SK-N-SH (cell line): ENCODE data around the gene ALDH3A2. TPM values are rescaled to one million over a fixed set of nuclear protein-coding genes. Genes with fewer than 3 reads are reported as not detected.

Experiments used
- CTCF ChIA-PET: fragments of 300-600, 350-600 bp; formaldehyde crosslinking; extraction: SDS; loops from one replicate; lab custom pipeline; 2021; lab: Yijun Ruan, JAX
- POLR2A ChIA-PET: fragments of 350-600 bp; sonication (Branson Sonifier 250); formaldehyde crosslinking; extraction: SDS; loops from one replicate; lab custom pipeline; 2020; ENCODE audit warnings: antibody characterized with exemption, inconsistent platforms; lab: Yijun Ruan, JAX
- DNase-seq: peaks from one replicate; pipeline ENCODE4 v3.0.0; 2012
- H2AFZ ChIP-seq: fragments of 200-600 bp; sonication (generic); 2 replicates; pipeline ENCODE4 v1.8.1; 2016; ENCODE audit warnings: antibody characterized with exemption, mild to moderate bottlenecking, low read depth
- H3F3A ChIP-seq: fragments of 200-600 bp; sonication (generic); replicated peaks from 2 replicates; pipeline ENCODE3; 2016; ENCODE audit warnings: antibody characterized with exemption, mild to moderate bottlenecking; ENCODE audit not compliant: insufficient read depth
- H3K27ac ChIP-seq, 2 experiments: fragments of 200-500 bp in 1 of 2; fragments of 200-600 bp in 1 of 2; sonication (Bioruptor generic) in 1 of 2; sonication (generic), shearing (Covaris generic) in 1 of 2; 2 replicates each; pipeline versions ENCODE4 v1.5.1 to v1.6.1; 2014 to 2016; ENCODE audit warnings: low read depth in 2 of 2, inconsistent platforms in 1 of 2, low read length in 1 of 2, mild to moderate bottlenecking in 1 of 2, mixed read lengths in 1 of 2
- H3K27me3 ChIP-seq: fragments of 200-600 bp; sonication (generic), shearing (Covaris generic); 2 replicates; pipeline ENCODE4 v1.6.1; 2016; ENCODE audit warnings: mixed run types; ENCODE audit not compliant: insufficient read depth
- H3K36me3 ChIP-seq, 2 experiments: fragments of 200-500 bp in 1 of 2; fragments of 200-600 bp in 1 of 2; sonication (Bioruptor generic) in 1 of 2; sonication (generic) in 1 of 2; replicated peaks in 1 of 2; 2 replicates each; pipeline versions ENCODE3 to v1.5.1; 2014 to 2016; ENCODE audit warnings: low read length in 1 of 2, mild to moderate bottlenecking in 1 of 2; ENCODE audit not compliant: insufficient read depth in 2 of 2, control insufficient read depth in 1 of 2
- H3K4me1 ChIP-seq, 2 experiments: fragments of 200-500 bp in 1 of 2; fragments of 200-600 bp in 1 of 2; sonication (Bioruptor generic) in 1 of 2; sonication (generic), shearing (Covaris generic) in 1 of 2; 2 replicates each; pipeline versions ENCODE4 v1.5.1 to v1.6.1; 2014 to 2016; ENCODE audit warnings: low read depth in 1 of 2, low read length in 1 of 2, mixed run types in 1 of 2; ENCODE audit not compliant: insufficient read depth in 2 of 2, control insufficient read depth in 1 of 2
- H3K4me2 ChIP-seq: fragments of 200-600 bp; sonication (generic), shearing (Covaris generic); 2 replicates; pipeline ENCODE4 v1.6.1; 2017; ENCODE audit warnings: mixed run types
- H3K4me3 ChIP-seq, 2 experiments: fragments of 200-500 bp in 1 of 2; fragments of 200-600 bp in 1 of 2; sonication (Bioruptor generic) in 1 of 2; sonication (generic), shearing (Covaris generic) in 1 of 2; 2 replicates each; pipeline versions ENCODE4 v1.5.1 to v1.8.1; 2014 to 2016; ENCODE audit warnings: low read depth in 2 of 2, inconsistent platforms in 1 of 2, low read length in 1 of 2, mild to moderate bottlenecking in 1 of 2, mixed read lengths in 1 of 2, moderate library complexity in 1 of 2
- H3K79me2 ChIP-seq: fragments of 200-600 bp; sonication (generic); 2 replicates; pipeline ENCODE4 v1.8.1; 2017; ENCODE audit warnings: mild to moderate bottlenecking; ENCODE audit not compliant: insufficient read depth
- H3K9ac ChIP-seq: fragments of 200-600 bp; sonication (generic); 2 replicates; pipeline ENCODE4 v1.6.1; 2017; ENCODE audit warnings: mixed run types
- H3K9me2 ChIP-seq: fragments of 200-600 bp; sonication (generic); 2 replicates; pipeline ENCODE4 v1.6.1; 2017; ENCODE audit warnings: mixed run types
- H3K9me3 ChIP-seq: fragments of 200-600 bp; sonication (generic); 2 replicates; pipeline ENCODE4 v1.6.1; 2017; ENCODE audit warnings: mixed run types, mild to moderate bottlenecking, moderate library complexity
- H4K20me1 ChIP-seq: fragments of 200-600 bp; sonication (generic); 2 replicates; pipeline ENCODE4 v1.6.1; 2017; ENCODE audit warnings: mild to moderate bottlenecking, mixed run types; ENCODE audit not compliant: insufficient read depth
- ELF1 ChIP-seq: IDR thresholded peaks from 2 replicates; pipeline ENCODE4 v1.4.0; 2012
- FOXJ3 ChIP-seq: sonication (generic); formaldehyde crosslinking; IDR thresholded peaks from 2 replicates; pipeline ENCODE4 v1.5.1; 2020; ENCODE audit warnings: mild to moderate bottlenecking, missing genetic modification reagents
- FOXM1 ChIP-seq: IDR thresholded peaks from 2 replicates; pipeline ENCODE4 v1.4.0; 2012; ENCODE audit warnings: low read depth, mild to moderate bottlenecking
- GABPA ChIP-seq: IDR thresholded peaks from 2 replicates; pipeline ENCODE4 v1.4.0; 2012; ENCODE audit warnings: low read depth, mild to moderate bottlenecking
- GATA2 ChIP-seq: sonication (generic); formaldehyde crosslinking; IDR thresholded peaks from 2 replicates; pipeline ENCODE4 v1.5.0; 2020; ENCODE audit warnings: mild to moderate bottlenecking, missing genetic modification reagents
- JUND ChIP-seq: IDR thresholded peaks from 2 replicates; pipeline ENCODE4 v1.4.0; 2012
- MEF2A ChIP-seq: IDR thresholded peaks from 2 replicates; pipeline ENCODE4 v1.4.0; 2012; ENCODE audit warnings: low read depth, borderline replicate concordance
- NFIC ChIP-seq: IDR thresholded peaks from 2 replicates; pipeline ENCODE4 v1.4.0; 2012; ENCODE audit warnings: borderline replicate concordance
- NRF1 ChIP-seq: IDR thresholded peaks from 2 replicates; pipeline ENCODE4 v1.6.1; 2012; ENCODE audit warnings: low read depth, mild to moderate bottlenecking, low read length
- POLR2AphosphoS5 ChIP-seq: IDR thresholded peaks from 2 replicates; pipeline ENCODE4 v1.6.1; 2012; ENCODE audit warnings: low read depth, low read length
- RAD21 ChIP-seq: IDR thresholded peaks from 2 replicates; pipeline ENCODE4 v1.6.1; 2012; ENCODE audit warnings: mild to moderate bottlenecking, low read length
- RXRA ChIP-seq: IDR thresholded peaks from 2 replicates; pipeline ENCODE4 v1.4.0; 2012; ENCODE audit warnings: low read depth, mild to moderate bottlenecking, borderline replicate concordance
- SIN3A ChIP-seq: IDR thresholded peaks from 2 replicates; pipeline ENCODE4 v1.6.1; 2012; ENCODE audit warnings: low read depth, mild to moderate bottlenecking, low read length, moderate library complexity, borderline replicate concordance
- SMC3 ChIP-seq: IDR thresholded peaks from 2 replicates; pipeline ENCODE4 v1.6.1; 2012; ENCODE audit warnings: low read depth, low read length, improper control_type of control experiment
- YY1 ChIP-seq: IDR thresholded peaks from 2 replicates; pipeline ENCODE4 v1.4.0; 2012; ENCODE audit warnings: low read depth, mild to moderate bottlenecking
- WGBS: methylation state at CpG from one replicate; pipeline ENCODE4 v1.1.6; 2017; ENCODE audit warnings: low lambda C conversion rate; 5-methylcytosine and 5-hydroxymethylcytosine counted together
- polyA plus RNA-seq, 3 experiments: library from polyadenylated mRNA; depleted of rRNA; stranded (reverse); fragments of >200 nt; gene quantifications; 2 replicates each; pipeline ENCODE4 v1.2.3, GENCODE V29; 2012
- TF ChIP-seq, protein P1 (sequence below): fragments of 150-350 bp; IDR thresholded peaks from 2 replicates; pipeline ENCODE4 v1.6.1; 2016; ENCODE audit warnings: mild to moderate bottlenecking, low read depth, low read length
- TF ChIP-seq, protein P2 (sequence below): fragments of 150-350 bp; IDR thresholded peaks from 2 replicates; pipeline ENCODE4 v1.6.1; 2017; ENCODE audit warnings: antibody characterized with exemption, low read length, low read depth, borderline replicate concordance
- TF ChIP-seq, protein P3 (sequence below): IDR thresholded peaks from 2 replicates; pipeline ENCODE4; 2012
- TF ChIP-seq, protein P4 (sequence below): IDR thresholded peaks from 2 replicates; pipeline ENCODE4 v1.4.0; 2012; ENCODE audit warnings: low read depth, borderline replicate concordance

Gene ALDH3A2
- polyA plus RNA-seq, 1 of the 3 experiments (the other 2 are of a cell fraction) = 16.6 TPM

DNA sequence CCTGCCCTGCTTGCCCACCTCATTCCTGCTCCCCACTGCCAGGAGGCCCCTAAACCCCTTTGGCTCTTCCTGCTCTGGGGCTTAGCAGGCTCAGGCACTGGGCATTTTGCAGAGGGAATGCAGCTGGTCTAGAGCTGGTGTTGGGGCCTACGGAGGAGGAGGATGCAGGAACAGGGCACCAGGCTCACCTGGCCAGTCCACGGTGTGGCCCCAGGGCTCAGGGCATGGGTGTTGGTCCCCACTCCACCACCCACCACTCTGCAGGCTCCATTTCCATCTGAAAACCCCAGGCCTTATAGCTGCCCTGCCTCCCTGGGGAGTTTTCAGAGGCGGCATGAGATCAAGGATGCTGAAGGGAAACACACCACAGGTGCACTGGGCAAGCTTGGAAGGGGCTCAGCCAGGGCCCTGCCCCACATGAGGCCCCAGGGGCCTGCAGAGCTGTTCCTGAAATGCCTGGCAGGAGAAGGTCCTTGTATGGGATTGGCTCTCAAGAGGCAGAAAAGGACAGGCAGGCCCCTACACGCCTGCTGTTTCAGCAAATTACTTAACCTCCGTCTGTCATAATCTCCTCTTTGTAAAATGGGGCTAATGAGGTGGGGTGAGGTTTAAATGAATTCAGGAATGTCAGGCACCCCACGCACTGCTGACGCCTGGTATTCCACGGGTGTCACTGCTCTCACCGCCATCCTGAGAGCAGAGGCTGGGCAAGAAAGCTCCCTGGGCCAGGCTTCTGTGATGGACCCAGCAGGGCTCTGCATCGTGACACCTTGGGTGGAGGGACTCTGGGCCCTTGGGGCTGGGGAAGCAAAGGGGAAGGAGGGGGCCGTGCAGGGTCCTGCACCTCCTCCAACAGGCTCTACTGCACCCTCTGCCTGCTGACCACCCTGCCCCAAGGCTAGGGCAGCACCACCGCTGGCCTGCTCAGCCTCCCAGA, 58.5 kb downstream of the ALDH3A2 start:
- H3K4me2 ChIP-seq = no peak overlapping the region
- no peak for DNase-seq
- H3K4me3 ChIP-seq = no peak overlapping the region
- H3K27me3 ChIP-seq = no peaks in the 10 kb centered on the region
- H3K4me1 ChIP-seq = peaks cover 8 to 16% of the 10 kb centered on the region in 2 experiments; a peak in 1 of 4 replicates
- no peaks in the 10 kb centered on the region for H3K9me2 ChIP-seq
- 85% methylated on average over 8 of the region's 12 CpGs for WGBS
- ChIA-PET POLR2A (no interaction called here), CTCF (interaction anchor here (0.7 to 1.4 kb wide), 4 partner anchors 12 to 55 kb away, joined by 3 to 6 read pairs (median 3); no protein-coding TSS in a partner anchor)
- H3F3A ChIP-seq = no peaks in the 10 kb centered on the region
- H3K27ac ChIP-seq = no peak overlapping the region
- no peak for TF ChIP-seq MEF2A
- no peak for TF ChIP-seq ELF1
- no peak for TF ChIP-seq FOXM1
- no peak for TF ChIP-seq GABPA
- no peak for TF ChIP-seq RXRA
- no peak for TF ChIP-seq POLR2AphosphoS5
- TF ChIP-seq, protein P1, sequence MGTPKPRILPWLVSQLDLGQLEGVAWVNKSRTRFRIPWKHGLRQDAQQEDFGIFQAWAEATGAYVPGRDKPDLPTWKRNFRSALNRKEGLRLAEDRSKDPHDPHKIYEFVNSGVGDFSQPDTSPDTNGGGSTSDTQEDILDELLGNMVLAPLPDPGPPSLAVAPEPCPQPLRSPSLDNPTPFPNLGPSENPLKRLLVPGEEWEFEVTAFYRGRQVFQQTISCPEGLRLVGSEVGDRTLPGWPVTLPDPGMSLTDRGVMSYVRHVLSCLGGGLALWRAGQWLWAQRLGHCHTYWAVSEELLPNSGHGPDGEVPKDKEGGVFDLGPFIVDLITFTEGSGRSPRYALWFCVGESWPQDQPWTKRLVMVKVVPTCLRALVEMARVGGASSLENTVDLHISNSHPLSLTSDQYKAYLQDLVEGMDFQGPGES = no peak
- no peak for TF ChIP-seq NRF1
- TF ChIP-seq, protein P2, sequence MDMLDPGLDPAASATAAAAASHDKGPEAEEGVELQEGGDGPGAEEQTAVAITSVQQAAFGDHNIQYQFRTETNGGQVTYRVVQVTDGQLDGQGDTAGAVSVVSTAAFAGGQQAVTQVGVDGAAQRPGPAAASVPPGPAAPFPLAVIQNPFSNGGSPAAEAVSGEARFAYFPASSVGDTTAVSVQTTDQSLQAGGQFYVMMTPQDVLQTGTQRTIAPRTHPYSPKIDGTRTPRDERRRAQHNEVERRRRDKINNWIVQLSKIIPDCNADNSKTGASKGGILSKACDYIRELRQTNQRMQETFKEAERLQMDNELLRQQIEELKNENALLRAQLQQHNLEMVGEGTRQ = no peak
- no peak for TF ChIP-seq NFIC
- no peak for TF ChIP-seq YY1
- no peaks in the 10 kb centered on the region for H4K20me1 ChIP-seq
- H3K9me3 ChIP-seq = no peaks in the 10 kb centered on the region
- H3K36me3 ChIP-seq = no peaks in the 10 kb centered on the region
- no peaks in the 10 kb centered on the region for H3K79me2 ChIP-seq
- H3K9ac ChIP-seq = no peak overlapping the region
- H2AFZ ChIP-seq = no peak overlapping the region

DNA sequence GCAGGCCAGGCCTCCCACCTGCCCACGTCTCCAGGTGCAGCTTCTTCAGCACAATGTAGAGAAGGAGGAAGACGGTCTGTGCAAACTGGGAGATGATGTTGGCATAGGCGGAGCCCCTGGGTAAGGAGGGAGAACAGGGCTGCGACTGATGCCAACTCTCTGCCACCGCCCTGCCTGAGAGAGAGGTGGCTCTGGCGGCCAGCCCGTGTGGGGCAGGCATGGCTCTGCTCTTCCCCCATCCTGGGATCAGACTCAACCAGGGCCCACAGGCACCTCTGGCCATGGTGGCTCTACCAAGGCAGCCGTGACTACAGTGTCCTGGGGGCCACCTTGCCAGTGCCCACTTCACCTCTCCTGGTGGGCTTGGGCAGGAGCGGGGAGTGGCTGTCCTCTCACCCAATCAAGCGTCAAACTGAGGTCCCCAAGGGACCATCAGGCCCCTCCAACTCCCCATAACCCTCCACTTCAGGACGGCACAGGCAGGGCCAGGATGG, 59.2 kb downstream of the ALDH3A2 start:
- CTCF ChIA-PET = interaction anchor here (1.3 kb wide), 1 partner anchor 20 kb away, joined by 3 read pairs; no protein-coding TSS in a partner anchor
- H3K27me3 ChIP-seq = no peaks in the 10 kb centered on the region
- no peaks in the 10 kb centered on the region for H3K9me3 ChIP-seq
- H2AFZ ChIP-seq = no peak overlapping the region
- H3K36me3 ChIP-seq = no peaks in the 10 kb centered on the region
- H3K79me2 ChIP-seq = no peaks in the 10 kb centered on the region
- no peaks in the 10 kb centered on the region for H3F3A ChIP-seq
- peaks cover 8 to 16% of the 10 kb centered on the region in 2 experiments; a peak in 1 of 4 replicates for H3K4me1 ChIP-seq
- DNase-seq = no peak
- H3K4me2 ChIP-seq = no peak overlapping the region
- no peak overlapping the region for H3K27ac ChIP-seq
- no peak overlapping the region for H3K9ac ChIP-seq
- H4K20me1 ChIP-seq = no peaks in the 10 kb centered on the region
- no peak for TF ChIP-seq NFIC
- TF ChIP-seq, protein P3, sequence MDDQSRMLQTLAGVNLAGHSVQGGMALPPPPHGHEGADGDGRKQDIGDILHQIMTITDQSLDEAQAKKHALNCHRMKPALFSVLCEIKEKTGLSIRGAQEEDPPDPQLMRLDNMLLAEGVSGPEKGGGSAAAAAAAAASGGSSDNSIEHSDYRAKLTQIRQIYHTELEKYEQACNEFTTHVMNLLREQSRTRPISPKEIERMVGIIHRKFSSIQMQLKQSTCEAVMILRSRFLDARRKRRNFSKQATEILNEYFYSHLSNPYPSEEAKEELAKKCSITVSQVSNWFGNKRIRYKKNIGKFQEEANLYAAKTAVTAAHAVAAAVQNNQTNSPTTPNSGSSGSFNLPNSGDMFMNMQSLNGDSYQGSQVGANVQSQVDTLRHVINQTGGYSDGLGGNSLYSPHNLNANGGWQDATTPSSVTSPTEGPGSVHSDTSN = no peak
- TF ChIP-seq GATA2 (CRISPR knock-in tag) = no peak
- TF ChIP-seq, protein P4, sequence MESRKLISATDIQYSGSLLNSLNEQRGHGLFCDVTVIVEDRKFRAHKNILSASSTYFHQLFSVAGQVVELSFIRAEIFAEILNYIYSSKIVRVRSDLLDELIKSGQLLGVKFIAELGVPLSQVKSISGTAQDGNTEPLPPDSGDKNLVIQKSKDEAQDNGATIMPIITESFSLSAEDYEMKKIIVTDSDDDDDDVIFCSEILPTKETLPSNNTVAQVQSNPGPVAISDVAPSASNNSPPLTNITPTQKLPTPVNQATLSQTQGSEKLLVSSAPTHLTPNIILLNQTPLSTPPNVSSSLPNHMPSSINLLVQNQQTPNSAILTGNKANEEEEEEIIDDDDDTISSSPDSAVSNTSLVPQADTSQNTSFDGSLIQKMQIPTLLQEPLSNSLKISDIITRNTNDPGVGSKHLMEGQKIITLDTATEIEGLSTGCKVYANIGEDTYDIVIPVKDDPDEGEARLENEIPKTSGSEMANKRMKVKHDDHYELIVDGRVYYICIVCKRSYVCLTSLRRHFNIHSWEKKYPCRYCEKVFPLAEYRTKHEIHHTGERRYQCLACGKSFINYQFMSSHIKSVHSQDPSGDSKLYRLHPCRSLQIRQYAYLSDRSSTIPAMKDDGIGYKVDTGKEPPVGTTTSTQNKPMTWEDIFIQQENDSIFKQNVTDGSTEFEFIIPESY = no peak
- no peak for TF ChIP-seq SMC3
- no peak for TF ChIP-seq JUND
- no peak for TF ChIP-seq FOXJ3 (CRISPR knock-in tag)
- TF ChIP-seq MEF2A = no peak
- no peak for TF ChIP-seq ELF1
- TF ChIP-seq SIN3A = no peak
- no peak for TF ChIP-seq RAD21
- H3K9me2 ChIP-seq = no peaks in the 10 kb centered on the region
- WGBS = 87% methylated on average over 5 of the region's 11 CpGs
- POLR2A ChIA-PET = no interaction called here
- no peak overlapping the region for H3K4me3 ChIP-seq
